HepG2 (cell line): ENCODE results near the gene TMX2. TPM values are rescaled to one million over a fixed set of nuclear protein-coding genes. Genes with fewer than 3 reads are reported as not detected.
A peak's percentile ranks its signal among the peaks of the same experiment; 100 is the strongest.

Experiments used
- BRD4 ChIP-seq: sonication (generic); formaldehyde crosslinking; IDR thresholded peaks from 2 replicates; pipeline ENCODE4 v1.4.0; 2020; ENCODE audit warnings: missing genetic modification reagents
- CBX5 ChIP-seq: sonication (generic); formaldehyde crosslinking; IDR thresholded peaks from 2 replicates; pipeline ENCODE4 v1.4.0; 2020; ENCODE audit warnings: missing genetic modification reagents, borderline replicate concordance
- CEBPB ChIP-seq: IDR thresholded peaks from 2 replicates; pipeline ENCODE4 v1.6.1; 2011; ENCODE audit warnings: low read depth, low read length, improper control_type of control experiment, borderline replicate concordance
- ELK4 ChIP-seq: sonication (generic); formaldehyde crosslinking; IDR thresholded peaks from 2 replicates; pipeline ENCODE4 v1.9.0; 2021; ENCODE audit warnings: missing genetic modification reagents, borderline replicate concordance
- FOXP1 ChIP-seq, 2 experiments: fragments of 450-650 bp in 1 of 2; IDR thresholded peaks; 2 replicates each; pipeline ENCODE4 v1.6.1; 2017 to 2018; ENCODE audit warnings: antibody characterized with exemption in 1 of 2
- KAT8 ChIP-seq: IDR thresholded peaks from 2 replicates; pipeline ENCODE4 v1.6.1; 2016; ENCODE audit warnings: missing genetic modification reagents, missing compliant biosample characterization
- LCORL ChIP-seq, 2 experiments: fragments of 450-650 bp in 1 of 2; sonication (generic) in 1 of 2; formaldehyde crosslinking in 1 of 2; IDR thresholded peaks; 2 replicates each; pipeline versions ENCODE4 v1.5.0 to v1.6.1; 2017 to 2020; ENCODE audit warnings: antibody characterized with exemption in 1 of 2, missing genetic modification reagents in 1 of 2
- MXD1 ChIP-seq: sonication (generic); formaldehyde crosslinking; IDR thresholded peaks from 2 replicates; pipeline ENCODE4 v1.4.0; 2020; ENCODE audit warnings: mild to moderate bottlenecking, missing genetic modification reagents
- SUZ12 ChIP-seq: fragments of 150-350 bp; IDR thresholded peaks from 2 replicates; pipeline ENCODE4 v1.6.1; 2014; ENCODE audit warnings: low read depth, low read length
- TBX3 ChIP-seq: fragments of 450-650 bp; IDR thresholded peaks from 2 replicates; pipeline ENCODE4 v1.6.1; 2017; ENCODE audit warnings: antibody characterized with exemption, mild to moderate bottlenecking, inconsistent platforms, borderline replicate concordance
- TCF7L2 ChIP-seq: IDR thresholded peaks from 2 replicates; pipeline ENCODE4 v1.6.1; 2011; ENCODE audit warnings: mild to moderate bottlenecking, low read depth, low read length, moderate library complexity
- TSC22D2 ChIP-seq: sonication (generic); formaldehyde crosslinking; IDR thresholded peaks from 2 replicates; pipeline ENCODE4 v1.5.1; 2020; ENCODE audit warnings: missing genetic modification reagents, mild to moderate bottlenecking, borderline replicate concordance
- ZBTB4 ChIP-seq: sonication (generic); formaldehyde crosslinking; IDR thresholded peaks from 2 replicates; pipeline ENCODE4 v1.4.0; 2020; ENCODE audit warnings: missing genetic modification reagents, mild to moderate bottlenecking, borderline replicate concordance
- ZFP1 ChIP-seq: IDR thresholded peaks from 2 replicates; pipeline ENCODE4 v1.6.1; 2016
- ZKSCAN1 ChIP-seq: fragments of 150-350 bp; IDR thresholded peaks from 2 replicates; pipeline ENCODE4 v1.6.1; 2014; ENCODE audit warnings: low read length
- ZNF18 ChIP-seq: sonication (generic); formaldehyde crosslinking; IDR thresholded peaks from 2 replicates; pipeline ENCODE4 v1.8.0; 2022; ENCODE audit warnings: mild to moderate bottlenecking, missing genetic modification reagents; ENCODE audit not compliant: insufficient replicate concordance
- ZNF263 ChIP-seq: sonication (generic); formaldehyde crosslinking; IDR thresholded peaks from 2 replicates; pipeline ENCODE4 v1.4.0; 2020; ENCODE audit warnings: missing genetic modification reagents
- ZNF589 ChIP-seq: sonication (generic); formaldehyde crosslinking; conservative IDR thresholded peaks from 2 replicates; pipeline ENCODE4 v1.8.0; 2022; ENCODE audit warnings: mild to moderate bottlenecking, moderate library complexity, missing genetic modification reagents
- ZNF749 ChIP-seq: sonication (generic); formaldehyde crosslinking; IDR thresholded peaks from 2 replicates; pipeline ENCODE4 v1.8.0; 2022; ENCODE audit warnings: mild to moderate bottlenecking, missing genetic modification reagents, moderate library complexity, borderline replicate concordance
- ZNF800 ChIP-seq: sonication (generic); formaldehyde crosslinking; IDR thresholded peaks from 2 replicates; pipeline ENCODE4 v1.4.0; 2020; ENCODE audit warnings: missing genetic modification reagents
- polyA plus RNA-seq, 8 experiments: library from polyadenylated mRNA; depleted of rRNA in 3 of 8; stranded (reverse) in 7 of 8; unstranded in 1 of 8; fragments of >200 nt; fragmentation: Illumina TruSeq in 4 of 8; extraction: Trizol in 4 of 8; gene quantifications; 2 replicates each; pipeline versions ENCODE4 v1.2.1 to v1.2.3, GENCODE V29; 2011 to 2016; ENCODE audit warnings: low read depth in 4 of 8, missing spikeins in 1 of 8, mixed read lengths in 1 of 8; ENCODE audit not compliant: insufficient read depth in 1 of 8
- total RNA-seq, 5 experiments: library from RNA; depleted of rRNA; stranded (reverse); fragments of >200 nt; fragmentation: Illumina TruSeq; extraction: Trizol; gene quantifications; 2 replicates each; pipeline ENCODE4 v1.2.3, GENCODE V29; 2016; ENCODE audit warnings: low read depth in 1 of 5

The TMX2 gene
- total and polyA plus RNA-seq, 2 of the 13 experiments (the other 11 are each of a cell fraction or from before 2014, with no cell fraction given) = 84.5 to 129 TPM

GRCh38 chr11:57778318-57779037 lies 66.1 kb downstream of the TMX2 start (continued):
- TF ChIP-seq KAT8 (CRISPR knock-in tag) (no peak; the same call in 1 of the 2 replicates), TCF7L2 (no peak), ZFP1 (CRISPR knock-in tag) (peak; percentile 66), TBX3 (no peak; the same call in 1 of the 2 replicates), ZBTB4 (CRISPR knock-in tag) (no peak), FOXP1 (IDR thresholded peaks at IDR 0.05) (no peak; the same call in 1 of the 2 replicates), FOXP1 (CRISPR knock-in tag; IDR thresholded peaks at IDR 0.05) (peak; percentile 89), CBX5 (CRISPR knock-in tag) (peak; percentile 79; the same call in 1 of the 2 replicates), LCORL (IDR thresholded peaks at IDR 0.05) (peak; percentile 49; the same call in 1 of the 2 replicates), LCORL (CRISPR knock-in tag; IDR thresholded peaks at IDR 0.05) (peak; percentile 90), ZNF589 (CRISPR knock-in tag) (0 out of 2 replicates have a peak, but pooled peaks have one; percentile 55), CEBPB (no peak), ELK4 (CRISPR knock-in tag) (no peak), BRD4 (CRISPR knock-in tag) (no peak), ZNF18 (CRISPR knock-in tag) (peak; percentile 91), TSC22D2 (CRISPR knock-in tag) (no peak), MXD1 (CRISPR knock-in tag) (no peak), SUZ12 (no peak), ZKSCAN1 (no peak), ZNF263 (CRISPR knock-in tag) (no peak), ZNF749 (CRISPR knock-in tag) (no peak), ZNF800 (no peak)
